Posterior cingulate gyrus (tissue), 11 donors: ENCODE data around the gene ACAA2.
"Not testable (repeated sequence)": the region's sequence is repeated elsewhere in the genome, so short reads cannot be mapped to it uniquely, and the experiment has no call there.

ENCODE experiments used
- DNase-seq, 10 donors: peaks; one replicate each; pipeline versions ENCODE4 v3.0.0 to v3.0.0-alpha.2; 2020 to 2021; ENCODE audit warnings: mixed read lengths in 3 of 10
- intact Hi-C: fragments of 100-400 bp; cut with DNase I; formaldehyde crosslinking; loops from one replicate; pipeline ENCODE4 v1.15.1; 2023

ACAA2 gene

GRCh38 chr18:49784427-49785185 lies 28.7 kb downstream of the ACAA2 start:
- intact Hi-C loops = loop anchor here (10.0 kb wide), 1 partner anchor 70 kb away; no protein-coding TSS in a partner anchor
- no peak for DNase-seq

- DNase-seq = not testable (repeated sequence)
- intact Hi-C loops = loop anchor here (10.0 kb wide), 1 partner anchor 71 kb away; no protein-coding TSS in a partner anchor
Measured at GRCh38 chr18:49783631-49784030, 29.7 kb downstream of the ACAA2 start.

- no peak for DNase-seq
- intact Hi-C loops = no loop called here
Measured at GRCh38 chr18:49778826-49779465, 34.4 kb downstream of the ACAA2 start.

DNA sequence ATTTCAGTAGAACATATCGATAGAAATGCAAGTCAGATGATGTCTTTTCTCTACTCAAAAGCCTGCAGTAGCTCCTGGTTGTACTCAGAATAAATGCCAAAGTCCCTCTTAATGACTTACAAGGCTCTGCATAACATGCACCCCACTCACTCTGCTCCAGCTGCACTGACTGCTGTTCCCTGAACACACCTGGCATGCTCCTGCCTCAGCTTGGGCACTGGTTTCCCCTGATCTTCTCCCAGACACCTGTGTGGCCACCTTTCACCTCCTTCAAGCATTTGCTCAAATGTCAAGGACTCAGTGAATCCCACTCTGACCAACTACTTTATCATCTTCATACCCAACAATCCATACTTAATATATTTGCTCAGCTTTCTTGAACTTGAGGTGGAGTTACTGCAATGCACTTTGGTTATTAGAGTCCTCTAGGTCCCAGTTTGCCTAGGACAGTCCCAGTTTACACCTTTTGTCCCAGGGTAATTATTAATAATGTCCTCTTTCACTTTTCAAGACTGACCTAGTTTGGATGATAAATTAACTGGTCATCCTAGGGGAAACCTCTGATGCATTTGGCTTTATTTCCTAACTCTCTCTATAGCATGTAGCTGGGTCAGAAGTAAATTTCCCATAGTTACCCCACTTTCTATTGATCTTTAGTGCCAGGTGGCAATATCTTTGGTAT lies 44.1 kb downstream of the ACAA2 start:
- no peak for DNase-seq
- intact Hi-C loops = no loop called here

- peak in 2 of 10 donors; percentile 35 to 50 for DNase-seq
- intact Hi-C loops = no loop called here
Measured at GRCh38 chr18:49768051-49768391, 45.3 kb downstream of the ACAA2 start.

- no peak for DNase-seq
- intact Hi-C loops = no loop called here
Measured at GRCh38 chr18:49767111-49768050, 46.0 kb downstream of the ACAA2 start.

DNA sequence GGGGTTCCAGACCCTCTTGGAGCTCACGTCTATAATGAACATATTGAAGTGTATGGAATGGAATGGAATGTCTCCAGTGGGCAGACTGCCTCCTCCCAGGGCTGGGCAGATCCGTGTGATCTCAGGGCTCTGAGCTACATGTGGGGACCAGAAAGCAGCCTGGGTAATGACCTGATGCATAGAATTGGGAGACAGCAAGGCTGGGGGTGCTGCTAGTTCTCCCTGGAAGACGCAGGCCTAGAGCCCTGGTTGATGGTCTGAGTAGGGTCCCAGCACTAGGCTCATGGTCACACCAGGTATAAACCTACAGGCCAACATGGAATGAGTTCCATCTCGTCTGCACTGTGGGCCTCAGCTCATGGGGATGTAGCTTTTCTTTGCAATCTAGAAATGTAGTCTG lies 46.7 kb downstream of the ACAA2 start:
- intact Hi-C loops = no loop called here
- DNase-seq = no peak

- no peak for DNase-seq
- intact Hi-C loops = no loop called here
Measured at GRCh38 chr18:49764032-49764431, 49.3 kb downstream of the ACAA2 start.

GRCh38 chr18:49763590-49763989 lies 49.7 kb downstream of the ACAA2 start:
- DNase-seq = no peak
- intact Hi-C loops = no loop called here

DNA sequence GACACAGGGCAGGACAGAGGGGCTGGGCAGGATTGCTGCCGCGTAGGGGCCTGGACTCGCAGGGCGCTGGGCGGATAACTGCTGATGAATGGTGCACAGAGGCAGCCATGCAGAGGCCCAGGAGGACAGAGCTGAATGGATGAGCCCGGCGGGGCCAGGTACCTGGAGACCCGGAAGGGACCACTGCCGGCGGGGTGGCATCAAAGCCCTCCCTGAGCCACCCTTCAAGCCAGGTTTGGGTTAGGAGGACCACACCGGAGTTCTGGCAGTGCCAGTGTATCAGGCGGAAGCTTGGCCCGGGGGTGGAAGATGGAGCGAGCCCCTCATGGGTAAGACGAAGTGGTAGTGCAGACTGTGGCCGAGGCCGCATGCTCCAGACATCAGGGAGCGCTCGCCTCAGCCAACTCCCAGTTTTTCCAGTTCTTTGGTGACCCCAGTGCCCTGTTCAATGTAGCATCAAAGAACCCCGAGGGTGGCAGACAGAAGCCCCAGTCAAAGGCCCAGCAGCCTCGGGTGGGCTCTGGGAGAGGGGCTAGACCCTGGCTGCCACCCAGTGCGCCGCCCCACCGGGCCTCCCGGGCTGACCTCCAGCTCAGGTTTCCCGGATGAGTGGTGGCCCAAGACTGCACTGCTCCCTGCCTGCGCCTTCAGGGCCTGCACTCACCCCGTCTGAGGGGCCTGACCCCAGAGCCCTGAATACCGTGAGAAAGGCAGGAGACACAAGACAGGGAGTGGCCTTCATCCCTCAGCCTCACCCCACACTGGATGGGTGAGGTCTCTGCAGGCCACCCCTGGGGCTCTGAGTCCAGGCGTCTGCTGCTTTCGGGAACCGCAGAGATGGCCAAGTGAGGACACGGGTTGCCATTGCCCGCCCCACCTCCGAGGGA lies 50.9 kb downstream of the ACAA2 start:
- intact Hi-C loops = no loop called here
- peak in 1 of 10 donors; percentile 77 for DNase-seq

GRCh38 chr18:49761771-49762170 lies 51.6 kb downstream of the ACAA2 start:
- DNase-seq = no peak
- intact Hi-C loops = no loop called here

- intact Hi-C loops = no loop called here
- no peak for DNase-seq
Measured at GRCh38 chr18:49758263-49758610, 55.1 kb downstream of the ACAA2 start.

GRCh38 chr18:49757513-49758262 lies 55.6 kb downstream of the ACAA2 start:
- intact Hi-C loops = no loop called here
- no peak for DNase-seq

DNA sequence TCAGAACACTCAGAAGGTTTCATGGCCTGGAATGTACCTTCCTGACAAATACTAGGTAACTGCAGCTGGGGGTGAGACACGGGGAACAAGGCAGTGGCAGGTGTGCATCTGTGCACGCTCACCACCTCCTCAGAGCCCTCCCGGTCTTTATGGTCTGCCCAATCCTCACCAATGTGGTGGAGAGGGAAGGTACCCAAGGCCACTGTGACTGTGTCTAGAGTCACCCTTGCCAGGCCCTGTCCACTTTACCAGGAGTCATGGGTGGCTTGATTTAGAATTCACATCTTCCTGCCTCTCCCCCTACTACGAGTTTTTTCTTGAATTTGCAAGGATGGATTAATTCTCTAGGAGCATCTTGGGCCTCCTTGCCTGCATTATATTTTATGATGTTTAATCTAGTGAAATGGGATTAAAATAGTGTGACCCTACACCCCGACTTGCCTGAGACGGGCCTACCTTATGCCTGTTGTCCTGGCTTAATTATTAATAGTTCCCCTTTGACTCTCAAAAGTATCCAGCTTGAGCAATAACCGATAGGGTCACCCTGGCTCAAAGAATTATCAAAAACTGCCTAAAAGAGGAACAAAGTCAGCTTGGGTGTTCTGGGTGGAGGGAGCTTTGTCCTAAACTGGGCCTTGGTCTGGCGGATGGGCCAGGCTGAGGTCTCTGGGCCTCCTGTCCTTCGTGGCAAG lies 56.5 kb downstream of the ACAA2 start:
- intact Hi-C loops = no loop called here
- DNase-seq = no peak

DNA sequence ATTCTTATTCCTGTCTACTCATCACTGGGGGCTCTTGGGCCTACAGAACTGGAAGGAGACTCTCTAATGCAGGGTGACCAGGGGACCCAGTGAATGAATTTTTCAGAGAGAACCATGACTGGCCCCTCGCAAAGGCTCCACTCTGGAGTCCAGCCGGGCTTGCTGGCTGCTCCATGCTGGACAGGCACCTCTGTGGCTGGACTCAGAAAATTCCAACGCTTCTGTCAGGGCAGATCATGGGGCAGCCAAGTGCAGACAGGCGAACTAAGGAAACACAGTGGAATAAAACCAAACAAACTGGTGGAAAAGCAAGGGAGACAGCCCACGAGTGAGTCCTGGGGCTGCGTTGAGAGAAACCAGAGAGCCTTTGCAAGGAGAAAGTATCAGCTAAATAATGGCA lies 57.2 kb downstream of the ACAA2 start:
- no peak for DNase-seq
- intact Hi-C loops = no loop called here

DNA sequence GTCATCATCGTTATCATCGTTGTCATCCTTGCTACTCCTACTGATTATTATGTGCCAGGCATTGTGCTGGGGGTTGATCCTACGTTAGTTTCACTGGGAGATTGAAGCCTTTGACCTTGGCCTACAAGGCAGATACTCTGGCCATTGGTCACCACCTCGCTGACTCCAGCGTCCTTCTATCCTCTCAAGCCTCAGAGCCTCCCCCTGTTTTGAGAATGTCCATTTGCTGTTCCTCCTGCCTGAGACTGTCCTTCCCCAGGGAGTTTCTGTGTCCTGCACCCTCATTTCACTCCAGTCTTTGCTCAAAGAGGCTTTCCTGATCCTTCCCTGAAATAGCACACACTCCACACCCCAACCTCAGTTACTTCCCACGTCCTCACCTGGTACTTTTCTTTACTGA lies 57.8 kb downstream of the ACAA2 start:
- intact Hi-C loops = no loop called here
- DNase-seq = no peak

DNA sequence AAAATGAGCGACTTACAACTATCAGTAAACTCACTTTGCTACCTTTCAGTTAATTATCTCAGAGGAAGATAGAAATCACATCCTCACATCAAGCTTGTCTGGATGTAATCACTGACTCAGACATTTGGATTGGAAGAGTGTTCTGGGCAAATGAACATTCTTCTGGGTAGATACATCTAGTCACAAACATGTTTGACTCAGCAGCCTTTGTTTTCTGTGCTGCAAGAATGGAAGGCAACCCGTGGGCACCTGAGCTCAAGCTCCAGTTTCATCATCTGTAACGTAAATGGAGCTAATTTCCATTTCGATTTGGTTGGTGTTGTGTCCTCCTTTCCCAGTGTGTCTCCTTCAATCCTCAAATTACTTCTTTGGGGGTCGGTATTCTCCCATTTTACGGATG lies 58.5 kb downstream of the ACAA2 start:
- intact Hi-C loops = no loop called here
- DNase-seq = no peak

DNA sequence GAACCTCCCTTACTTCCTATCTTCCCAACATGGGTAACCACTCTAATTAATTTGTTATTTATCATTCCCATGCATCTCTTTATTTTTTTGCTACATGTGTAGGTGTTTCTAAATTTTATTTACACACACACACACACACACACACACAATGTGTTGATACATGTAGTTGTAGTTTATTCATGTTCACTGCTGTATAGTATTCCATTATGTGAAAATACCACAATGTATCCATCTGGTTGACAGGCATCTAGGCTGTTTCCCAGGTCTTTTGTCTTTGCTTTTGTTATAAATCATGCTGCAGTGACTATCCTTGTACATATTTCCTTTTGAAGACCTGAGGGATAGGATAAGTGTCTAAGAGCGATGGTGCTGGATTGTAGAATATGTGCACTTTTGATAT lies 59.7 kb downstream of the ACAA2 start:
- intact Hi-C loops = no loop called here
- no peak for DNase-seq

DNA sequence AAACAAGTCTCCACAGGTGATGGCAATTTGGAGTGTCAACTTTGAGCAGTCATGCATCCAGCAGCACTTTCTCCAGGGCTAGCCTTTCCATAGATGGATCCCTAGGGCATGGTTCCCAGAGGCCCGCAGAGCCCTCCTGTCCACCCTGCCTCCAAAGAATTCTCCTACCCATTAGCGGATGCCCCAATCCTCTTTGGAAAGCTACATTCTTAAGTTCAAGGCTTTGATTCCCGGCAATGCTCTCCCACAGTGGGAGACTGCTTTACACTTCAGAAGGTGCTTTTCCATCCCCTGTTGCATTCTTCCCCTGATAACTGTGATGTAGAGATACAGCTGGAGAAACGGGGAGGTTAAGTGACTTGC lies 61.3 kb downstream of the ACAA2 start:
- no peak for DNase-seq
- intact Hi-C loops = no loop called here
